HG03108 (cell line): Measurements from ENCODE around the gene CIROP.

Source experiments
- ATAC-seq: cut with Tn5 transposase; IDR thresholded peaks from one replicate; pipeline ENCODE4 v1.9.1; 2021; ENCODE audit warnings: moderate library complexity; ENCODE audit not compliant: unreplicated experiment

CIROP gene

GRCh38 chr14:23104591-23105347 is at the start of gene CIROP:
Gene CIROP (minus strand): TSS chr14:23104989. CDS start chr14:23104920, 69 bp downstream.
- ATAC-seq = no peak

- no peak for ATAC-seq
These were observed 49.3 kb upstream of the CIROP start for GRCh38 chr14:23153851-23154796.

DNA sequence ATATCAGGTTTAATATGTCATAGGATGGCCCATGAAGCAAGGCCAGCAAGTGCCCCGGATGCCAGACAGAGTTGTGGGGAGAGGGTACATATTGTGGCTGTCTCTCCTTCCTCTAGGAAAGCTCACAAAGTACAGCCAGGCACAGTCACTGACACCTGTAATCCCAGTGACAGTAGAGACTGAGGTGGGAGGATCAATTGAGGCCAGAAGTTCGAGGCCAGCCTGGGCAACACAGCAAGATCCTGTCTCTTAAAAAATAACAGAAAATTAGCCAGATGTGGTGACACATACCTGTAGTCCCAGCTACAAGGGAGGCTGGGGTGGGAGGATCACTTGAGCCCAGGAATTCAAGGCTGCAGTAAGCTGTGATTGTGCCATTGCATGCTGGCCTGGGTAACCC is 46.6 kb upstream of the CIROP start:
- no peak for ATAC-seq

DNA sequence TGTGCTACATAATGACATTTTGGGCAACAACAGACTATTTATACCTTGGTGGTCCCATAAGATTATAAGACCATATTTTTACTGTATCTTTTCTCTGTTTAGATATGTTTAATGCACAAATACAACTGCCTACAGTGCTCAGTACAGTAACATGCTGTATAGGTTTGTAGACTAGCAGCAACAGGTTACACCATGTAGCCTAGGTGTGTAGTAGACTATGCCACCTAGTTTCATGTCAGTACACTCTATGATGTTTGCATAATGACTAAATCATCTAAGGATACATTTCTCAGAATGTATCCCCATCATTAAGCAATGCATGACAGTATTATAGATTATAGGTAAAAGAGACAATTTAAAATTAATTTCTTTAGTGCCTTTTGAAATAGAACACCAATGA is 45.0 kb upstream of the CIROP start:
- no peak for ATAC-seq

DNA sequence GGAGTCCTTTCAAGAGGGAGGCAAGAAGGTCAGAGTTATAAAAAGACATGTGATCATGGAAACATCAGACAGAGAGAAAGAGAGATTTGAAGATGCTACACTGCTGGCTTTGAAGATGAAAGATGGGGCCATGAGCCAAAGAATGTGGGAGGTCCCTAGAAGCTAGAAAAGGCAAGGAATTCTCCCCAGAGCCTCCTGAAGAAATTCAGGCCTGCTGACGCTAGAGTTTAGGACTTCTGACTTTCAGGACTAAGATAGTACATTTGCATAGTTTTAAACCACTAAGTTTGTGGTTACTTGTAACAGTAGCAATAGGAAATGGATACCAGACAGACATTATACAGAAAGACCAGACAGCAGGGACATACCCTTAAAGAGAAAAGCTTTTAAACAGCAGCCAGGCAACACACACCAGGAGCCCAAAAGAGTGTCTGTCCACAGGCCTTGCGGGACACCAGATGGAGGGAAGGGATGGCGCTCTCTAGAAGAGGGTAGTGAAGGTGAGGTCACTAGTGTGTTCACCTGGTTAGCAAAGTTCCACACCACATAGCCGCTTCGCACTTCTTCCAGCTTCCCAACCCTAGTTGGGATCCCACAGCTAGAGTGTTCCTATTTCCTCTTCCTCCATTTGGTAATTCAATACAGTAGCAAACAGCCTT is 43.9 kb upstream of the CIROP start:
- no peak for ATAC-seq

DNA sequence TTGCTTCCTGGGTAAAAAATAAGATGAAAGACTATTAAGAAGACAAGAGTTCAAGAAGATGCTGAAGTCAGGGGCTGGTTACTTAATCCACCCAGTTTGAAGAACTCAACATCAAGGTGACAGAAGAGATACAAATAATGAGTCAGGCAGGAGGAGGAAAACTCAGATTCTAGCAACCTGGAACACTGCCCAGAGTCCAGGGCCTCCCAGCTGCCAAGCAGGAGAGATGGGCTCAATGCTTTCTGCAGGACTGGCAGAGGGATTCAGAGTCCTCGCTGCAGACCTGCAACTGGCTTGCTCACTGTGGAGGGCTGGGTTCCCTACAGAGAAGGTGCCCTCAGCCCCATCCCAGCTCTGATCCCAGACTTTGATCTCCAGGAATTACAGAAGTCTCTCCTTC is 42.9 kb upstream of the CIROP start:
- no peak for ATAC-seq

DNA sequence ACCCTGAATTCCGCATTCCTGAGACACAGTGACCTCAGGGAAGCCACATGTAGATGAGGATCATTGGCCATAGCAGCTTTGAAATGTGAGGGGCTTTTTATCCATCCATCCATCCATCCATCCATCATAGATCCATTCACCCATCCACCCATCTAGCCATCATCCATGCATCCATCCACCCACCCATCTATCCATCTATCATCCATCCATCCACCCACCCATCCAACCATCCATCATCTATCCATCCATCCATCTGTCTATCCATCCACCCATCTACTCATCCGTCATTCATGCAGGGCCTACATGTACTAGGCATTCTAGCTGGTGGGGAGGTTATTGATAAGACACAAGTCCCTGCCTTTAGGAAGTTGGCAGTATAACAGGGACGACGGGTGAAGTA is 42.2 kb upstream of the CIROP start:
- no peak for ATAC-seq

DNA sequence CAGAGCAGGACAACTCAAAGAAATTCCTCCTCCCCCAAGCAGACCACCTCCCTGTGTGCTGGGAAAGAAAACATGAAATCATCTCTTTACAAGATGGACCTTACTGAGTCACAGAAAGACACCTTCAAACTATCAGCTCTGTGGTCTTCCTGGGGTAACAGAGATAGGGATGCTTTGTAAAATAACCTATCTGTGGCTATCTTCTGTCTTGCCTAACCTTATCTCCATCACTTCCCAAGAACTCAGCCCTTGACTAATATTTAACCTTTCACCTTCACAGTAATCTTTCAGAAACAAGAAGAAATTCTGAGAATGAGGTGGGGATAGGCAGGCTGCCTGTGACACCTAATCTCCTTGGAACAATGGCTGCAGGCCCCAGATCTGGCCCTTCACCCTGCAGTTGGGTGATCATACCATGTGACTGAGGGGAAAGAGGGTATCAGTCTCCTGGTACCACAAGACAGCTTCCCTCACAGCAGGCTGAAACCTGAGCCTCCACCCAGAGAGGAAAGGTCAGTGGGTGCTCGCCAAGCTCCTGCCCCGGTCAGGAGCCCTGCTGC is 41.6 kb upstream of the CIROP start:
- ATAC-seq = no peak

DNA sequence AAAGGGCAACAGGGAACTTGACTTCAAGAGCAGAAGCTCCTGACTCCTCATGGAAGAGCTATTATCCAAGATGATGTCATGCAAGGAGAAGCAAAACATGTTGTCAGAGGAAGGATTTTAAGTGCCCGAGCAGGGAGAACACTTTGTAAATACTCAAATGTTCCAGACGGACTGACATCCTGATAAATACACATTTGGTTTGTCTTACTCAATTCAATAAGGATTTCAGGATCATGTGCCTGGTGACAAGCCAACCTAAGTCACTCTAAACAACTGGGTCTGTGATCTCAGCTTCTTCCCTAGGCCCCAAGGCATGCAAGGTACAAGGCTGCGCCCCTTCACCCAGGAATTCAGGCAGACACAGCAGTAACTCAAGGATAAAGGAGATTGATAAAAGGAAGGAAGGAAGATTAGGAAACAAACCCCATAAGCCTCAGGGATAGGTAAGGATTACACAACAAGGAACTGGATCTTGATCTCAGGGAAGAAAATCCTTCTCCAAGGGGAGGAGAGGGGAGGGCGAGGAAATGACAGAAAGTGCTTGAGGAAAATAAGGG is 41.1 kb upstream of the CIROP start:
- no peak for ATAC-seq

- no peak for ATAC-seq
These were observed 39.1 kb upstream of the CIROP start for GRCh38 chr14:23143911-23144310.

DNA sequence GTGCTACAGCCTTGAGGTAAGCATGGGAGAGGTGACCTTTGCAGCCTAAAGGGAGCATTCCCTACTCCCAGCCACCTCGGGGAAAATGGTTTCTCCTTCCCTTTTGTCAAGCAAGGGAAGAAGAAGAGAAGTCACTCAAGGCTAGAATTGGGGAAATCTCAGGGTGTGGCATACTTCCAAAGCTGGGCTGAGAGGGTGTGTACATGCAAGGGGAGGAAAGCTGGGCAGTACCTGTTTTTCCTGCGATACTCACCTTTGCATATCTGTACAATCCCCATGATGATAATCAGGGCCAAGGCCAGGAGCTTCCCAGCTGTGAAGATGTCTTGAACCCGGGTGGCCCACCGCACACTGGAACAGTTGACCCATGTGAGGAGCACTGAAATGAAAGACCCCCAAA is 38.0 kb upstream of the CIROP start:
- ATAC-seq = no peak

DNA sequence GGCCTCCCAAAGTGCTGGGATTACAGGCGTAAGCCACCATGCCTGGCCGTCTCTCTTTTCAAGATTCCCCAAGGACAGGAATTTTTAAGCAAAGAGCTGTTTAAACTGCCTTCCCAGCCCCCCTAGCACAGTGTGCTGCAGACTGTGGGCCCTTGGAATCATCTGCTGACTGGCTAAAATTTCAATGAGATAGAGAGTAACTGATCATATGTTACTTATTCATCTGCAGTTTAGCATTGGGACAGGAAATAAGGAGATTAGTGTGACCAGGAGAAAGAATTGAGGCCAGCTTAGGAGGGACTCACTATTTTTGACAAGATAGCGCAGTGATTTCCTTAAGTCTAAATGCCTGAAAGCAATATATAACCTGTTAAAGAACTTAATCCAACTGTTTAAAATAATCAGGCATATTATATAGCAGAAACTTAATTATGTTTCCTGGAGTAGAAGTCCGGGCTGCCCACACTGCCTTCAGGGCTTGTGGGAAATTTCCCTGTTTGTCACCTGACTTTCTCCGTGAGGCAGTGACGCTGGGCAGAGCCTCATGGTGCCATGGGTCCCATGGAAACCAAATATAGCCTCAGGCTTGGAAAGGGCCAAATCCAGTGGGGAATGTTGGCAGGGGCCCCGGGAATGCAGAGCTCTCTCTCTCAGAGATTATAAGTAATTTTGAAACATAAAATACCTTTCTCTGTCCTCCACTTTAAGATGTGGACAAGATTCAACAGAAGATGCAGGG is 37.1 kb upstream of the CIROP start:
- no peak for ATAC-seq

DNA sequence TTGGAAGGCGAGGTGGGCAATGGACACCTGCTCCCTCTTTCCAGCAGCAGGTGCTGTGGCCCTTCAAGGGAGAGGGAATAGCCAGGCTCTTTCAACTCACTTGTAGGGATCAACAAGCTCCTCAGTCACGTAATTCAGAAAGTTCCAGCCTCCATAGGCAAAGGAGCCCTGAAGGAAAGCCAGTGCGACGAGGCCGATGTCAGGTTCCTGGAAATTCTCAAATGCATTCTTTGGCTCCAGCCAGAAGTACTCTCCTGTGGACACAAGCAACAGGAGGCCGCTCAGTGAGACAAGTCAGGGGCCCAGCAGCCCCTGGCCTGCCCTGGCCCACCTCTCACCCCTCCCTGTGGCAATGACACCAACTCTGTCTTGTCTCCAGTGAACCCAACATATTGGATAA is 35.6 kb upstream of the CIROP start:
- ATAC-seq = no peak

GRCh38 chr14:23139874-23140273 is 35.1 kb upstream of the CIROP start:
- no peak for ATAC-seq

DNA sequence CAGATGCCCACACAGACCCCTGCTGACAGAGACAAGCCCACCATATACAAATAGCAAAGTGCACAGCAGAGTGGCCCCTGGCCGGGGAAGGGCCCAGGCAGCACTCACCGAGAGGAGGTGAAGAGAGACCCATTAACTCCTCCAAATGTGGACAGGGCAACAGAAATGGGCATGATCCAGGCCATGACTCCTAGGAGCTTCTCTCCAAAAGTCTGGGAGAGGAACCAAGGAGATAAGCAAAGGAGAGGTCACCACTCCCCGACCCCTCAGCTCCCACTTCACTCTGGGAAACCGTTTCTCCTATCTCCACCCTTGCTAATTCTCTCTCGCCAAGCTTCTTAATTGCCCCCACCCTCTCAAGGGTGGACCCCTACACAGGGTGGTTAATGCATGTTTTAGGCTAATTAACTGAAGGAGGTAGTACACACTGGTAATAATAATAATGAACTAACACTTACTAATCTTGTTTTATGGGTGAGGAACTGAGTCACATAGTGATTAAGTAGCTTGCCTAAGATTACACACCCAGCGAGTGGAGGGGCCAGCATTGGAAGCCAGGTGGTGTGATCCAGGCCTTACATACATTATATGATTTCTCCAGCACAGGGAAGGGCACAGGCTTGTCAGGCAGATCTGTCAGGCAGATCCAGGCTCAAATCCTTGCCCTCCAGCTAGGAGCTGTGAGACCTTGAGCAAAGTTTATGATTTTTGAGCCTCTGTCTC is 33.2 kb upstream of the CIROP start:
- no peak for ATAC-seq

DNA sequence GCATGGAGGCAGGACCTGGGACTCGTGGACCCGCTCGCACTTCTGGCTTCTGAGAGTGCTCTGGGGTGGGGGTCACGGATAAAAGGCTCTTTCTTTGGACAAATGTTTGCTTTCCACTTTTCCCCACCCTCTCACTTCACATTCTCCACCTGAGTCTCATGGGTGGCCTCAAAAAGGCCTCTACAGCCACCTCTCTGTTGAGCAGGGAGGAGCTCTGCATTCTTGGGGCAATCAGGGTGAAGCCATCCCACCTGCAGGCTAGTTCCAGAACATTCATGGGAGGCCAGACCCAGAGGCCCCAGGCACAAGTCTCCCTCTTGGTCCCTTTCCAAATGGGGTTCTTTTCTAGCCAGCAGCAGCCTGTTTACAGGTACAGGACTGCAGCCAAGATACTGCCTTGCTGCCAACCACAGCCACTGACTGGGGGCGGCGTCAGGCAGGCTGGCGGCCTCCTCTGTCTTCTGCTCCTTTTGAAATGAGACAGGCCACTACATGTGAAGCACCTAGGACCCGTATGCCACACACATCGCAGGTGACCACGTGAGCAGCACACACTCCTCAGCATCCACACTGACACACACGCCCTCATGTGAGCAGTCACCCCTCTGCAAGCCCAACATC is 32.5 kb upstream of the CIROP start:
- no peak for ATAC-seq

DNA sequence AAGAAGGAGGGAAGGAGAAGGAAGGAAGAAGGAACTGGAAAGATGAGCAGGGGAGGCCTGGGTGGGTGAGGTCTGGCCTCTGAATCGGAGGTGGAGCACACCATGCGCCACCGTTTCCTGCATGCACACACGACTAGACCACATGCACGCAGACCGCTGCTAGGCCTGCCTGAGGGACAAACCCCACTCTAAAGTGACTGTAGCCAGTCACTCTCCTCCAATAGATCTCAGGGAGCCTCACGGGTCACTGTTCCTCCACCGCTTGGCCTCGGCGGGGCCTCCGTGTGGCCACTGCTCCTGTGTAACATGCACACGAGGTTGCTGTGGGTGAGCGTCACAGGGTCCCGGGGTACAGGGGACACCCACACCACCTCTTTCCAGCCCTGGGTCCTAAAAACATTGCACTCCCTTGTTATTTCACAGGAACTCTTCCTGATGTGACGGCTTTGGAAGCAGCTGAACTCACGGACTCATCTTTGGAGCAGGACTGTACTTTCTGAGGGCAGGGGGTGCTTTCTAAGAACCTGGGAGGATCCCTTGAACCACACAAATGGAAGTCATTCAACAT is 31.9 kb upstream of the CIROP start:
- no peak for ATAC-seq

- ATAC-seq = no peak
These were observed 28.2 kb upstream of the CIROP start for GRCh38 chr14:23132970-23133369.

DNA sequence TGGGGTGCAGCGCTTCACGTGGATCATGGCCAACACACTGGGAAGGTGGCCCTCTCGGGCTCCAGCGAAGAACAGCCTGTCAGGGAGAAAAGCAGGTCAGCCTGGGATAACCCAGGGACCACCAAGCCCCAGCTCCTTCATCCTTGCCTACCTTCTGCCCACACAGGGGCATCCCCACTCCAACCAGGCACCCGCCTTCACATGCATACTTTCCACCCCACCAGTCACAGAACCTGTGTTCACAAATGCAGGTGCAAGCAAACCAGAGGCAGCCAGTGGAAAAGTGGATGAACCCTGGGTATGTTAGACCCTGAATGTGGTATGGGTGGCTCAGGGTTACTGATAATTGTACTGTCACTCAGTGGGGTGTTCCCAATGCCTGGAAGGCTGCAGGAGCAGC is 26.7 kb upstream of the CIROP start:
- no peak for ATAC-seq
